A673 (cell line): ENCODE data around the gene BAIAP3.

Experiments used
- CTCF ChIP-seq: fragments of 300-800, 200-600 bp; sonication (generic); conservative IDR thresholded peaks from 2 replicates; pipeline ENCODE4 v1.5.1; 2017; ENCODE audit warnings: low read depth, mild to moderate bottlenecking, antibody characterized with exemption, low read length, moderate library complexity, mixed read lengths
- EZH2 ChIP-seq: fragments of 200-600 bp; sonication (generic); IDR thresholded peaks from 2 replicates; pipeline ENCODE4 v1.6.1; 2017; ENCODE audit warnings: borderline replicate concordance, low read depth, mild to moderate bottlenecking, mixed read lengths, antibody characterized with exemption, low read length; ENCODE audit not compliant: poor library complexity, severe bottlenecking

GRCh38 chr16:1325673-1326371 lies 7.6 kb upstream of the BAIAP3 start:
- TF ChIP-seq CTCF (no peak), EZH2 (no peak)
